CD4-positive, alpha-beta T cell (primary cell): ENCODE results near the gene MICAL2. TPM values are rescaled to one million over a fixed set of nuclear protein-coding genes. Genes with fewer than 3 reads are reported as not detected.

Experiments used
- ATAC-seq: fragments of 200-7000 bp; cut with Tn5 transposase; one replicate; pipeline ENCODE4 v1.10.0; 2022; ENCODE audit warnings: mild to moderate bottlenecking; ENCODE audit not compliant: poor library complexity
- CTCF ChIA-PET: fragments of 350-600 bp; sonication (Branson Sonifier 250); formaldehyde crosslinking; loops from one replicate; lab custom pipeline; 2021; ENCODE audit warnings: antibody characterized with exemption, inconsistent platforms; lab: Charles Lee
- POLR2A ChIA-PET: fragments of 350-600 bp; sonication (Branson Sonifier 250); formaldehyde crosslinking; loops from one replicate; lab custom pipeline; 2021; ENCODE audit warnings: antibody characterized with exemption, inconsistent platforms; lab: Charles Lee
- DNase-seq, 14 experiments: peaks; one replicate each; pipeline ENCODE4 v3.0.0-alpha.2; 2013 to 2020; ENCODE audit warnings: mixed read lengths in 2 of 14
- H3K27ac ChIP-seq, 2 donors: one replicate each; pipeline versions ENCODE4 v1.5.1 to v1.7.0; 2013; ENCODE audit warnings: low read length in 2 of 2, low read depth in 1 of 2, mild to moderate bottlenecking in 1 of 2
- H3K27me3 ChIP-seq, 2 experiments: 1 replicate in 1 of 2; 2 replicates in 1 of 2; pipeline versions ENCODE4 v1.6.1 to v1.7.0; 2013; ENCODE audit warnings: low read length in 2 of 2, control low read depth in 1 of 2, mild to moderate bottlenecking in 1 of 2, moderate library complexity in 1 of 2; ENCODE audit not compliant: insufficient read depth in 2 of 2, control insufficient read depth in 1 of 2
- H3K36me3 ChIP-seq: one replicate; pipeline ENCODE4 v1.6.1; 2013; ENCODE audit warnings: low read length, control low read depth; ENCODE audit not compliant: insufficient read depth
- H3K4me1 ChIP-seq: one replicate; pipeline ENCODE4 v1.6.1; 2013; ENCODE audit warnings: low read length, control low read depth; ENCODE audit not compliant: insufficient read depth
- H3K4me3 ChIP-seq: one replicate; pipeline ENCODE4 v1.5.1; 2013; ENCODE audit warnings: mild to moderate bottlenecking, low read length, moderate library complexity
- H3K9me3 ChIP-seq, 2 experiments: 1 replicate in 1 of 2; 2 replicates in 1 of 2; pipeline versions ENCODE4 v1.6.1 to v1.7.0; 2013; ENCODE audit warnings: low read length in 2 of 2, mild to moderate bottlenecking in 2 of 2, control low read depth in 1 of 2, moderate library complexity in 1 of 2; ENCODE audit not compliant: control insufficient read depth in 1 of 2, insufficient read depth in 1 of 2
- H3K27ac Mint-ChIP-seq: one replicate; pipeline ENCODE4 v1.8.0; 2020; ENCODE audit warnings: mixed read lengths
- H3K27me3 Mint-ChIP-seq: one replicate; pipeline ENCODE4 v1.8.0; 2021; ENCODE audit warnings: mixed read lengths
- H3K36me3 Mint-ChIP-seq: one replicate; pipeline ENCODE4 v1.8.0; 2021; ENCODE audit warnings: low read depth, mixed read lengths
- H3K4me1 Mint-ChIP-seq: one replicate; pipeline ENCODE4 v1.8.0; 2021; ENCODE audit warnings: low read depth, mixed read lengths
- H3K4me3 Mint-ChIP-seq: one replicate; pipeline ENCODE4 v1.8.0; 2020; ENCODE audit warnings: mild to moderate bottlenecking, mixed read lengths
- H3K9me3 Mint-ChIP-seq: one replicate; pipeline ENCODE4 v1.8.0; 2020; ENCODE audit warnings: mixed read lengths
- CTCF ChIP-seq: fragments of 200-600 bp; IDR thresholded peaks from one replicate; pipeline ENCODE4 v1.8.0; 2022; ENCODE audit warnings: antibody characterized with exemption, mild to moderate bottlenecking
- intact Hi-C, 2 experiments: fragments of 100-400 bp; cut with DNase I in 1 of 2; cut with micrococcal nuclease in 1 of 2; formaldehyde crosslinking; loops; one replicate each; pipeline versions ENCODE4 v1.15.1 to v1.9.0; 2023 to 2025; cut with DNase I, micrococcal nuclease
- total RNA-seq, 174 experiments: library from RNA in 2 of 174; stranded (reverse) in 2 of 174; gene quantifications; one replicate each; pipeline ENCODE4 v1.2.3 and lab custom pipeline; 2021 to 2026

Gene MICAL2
- total RNA-seq, 2 experiments from 2014 or later, result 12.8 to 14.1 TPM

DNA sequence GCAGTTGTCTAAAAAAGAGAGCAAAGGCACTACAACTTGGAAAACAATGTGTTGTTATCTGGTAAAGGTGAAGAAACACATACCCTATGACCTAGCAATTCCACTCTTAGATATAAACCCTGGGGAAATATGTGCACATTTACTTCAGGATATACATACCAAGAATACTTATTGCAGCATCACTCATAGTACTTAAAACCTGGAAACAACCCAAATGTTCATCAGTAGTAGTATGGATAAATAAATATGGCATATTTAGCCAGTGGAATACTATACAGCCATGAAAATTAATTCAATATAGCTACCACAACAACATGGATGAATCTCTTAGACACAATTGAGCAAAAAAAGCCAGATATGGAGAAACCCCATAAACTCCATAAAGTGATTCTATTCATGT lies 26.1 kb upstream of the MICAL2 start:
- intact Hi-C loops, result no loop called here
- Mint-ChIP-seq H3K27ac (no peak overlapping the region), H3K4me3 (no peak overlapping the region)

DNA sequence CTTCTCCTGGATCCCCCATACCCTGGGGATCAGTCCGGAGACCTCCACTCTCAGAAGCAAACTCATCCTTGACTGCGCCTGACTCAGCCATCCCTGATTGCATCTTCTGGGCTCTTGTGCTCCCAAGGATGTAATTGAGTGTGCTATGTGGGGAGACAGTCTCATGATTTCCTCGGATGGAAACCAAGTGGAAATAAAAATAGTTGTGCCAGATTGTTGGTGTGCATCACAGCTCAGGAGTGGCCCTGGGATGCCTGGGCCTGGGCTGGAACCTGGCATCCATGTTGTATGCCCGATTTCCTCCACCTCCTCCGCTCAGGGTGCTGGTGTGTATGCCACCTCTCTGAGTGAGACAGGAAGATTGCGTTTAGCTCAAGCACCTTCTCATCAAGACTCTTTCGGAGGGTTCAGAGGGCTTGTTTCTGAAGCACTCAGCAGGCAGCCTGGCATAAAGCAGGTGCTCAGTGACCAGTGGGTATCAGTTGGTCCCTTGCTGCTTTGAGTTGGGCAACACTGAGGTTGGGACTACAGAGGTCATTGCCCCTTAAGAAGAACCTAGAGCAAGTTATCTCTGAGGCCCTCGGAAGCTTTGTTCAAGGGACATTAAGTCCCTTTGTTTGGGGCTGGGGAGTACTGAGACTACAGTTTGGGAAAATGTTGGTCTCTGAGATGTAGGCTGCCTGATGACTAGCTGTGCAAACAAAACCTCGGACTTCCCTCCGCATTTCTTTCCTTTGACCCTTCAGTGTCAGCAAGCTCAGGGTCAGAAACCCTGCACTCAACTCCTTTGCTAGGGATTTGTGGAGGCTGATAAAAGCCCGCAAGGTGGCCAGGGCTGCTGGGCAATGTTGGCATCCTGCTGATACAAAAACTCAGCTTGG lies 24.8 kb upstream of the MICAL2 start:
- H3K27ac Mint-ChIP-seq, result peak overlapping the region; percentile 79
- no peaks in the 10 kb centered on the region for H3K9me3 Mint-ChIP-seq
- Histone ChIP-seq H3K27me3 (no peaks in the 10 kb centered on the region), H3K27ac (no peak overlapping the region), H3K4me1 (peaks cover 56% of the 10 kb centered on the region), H3K4me3 (no peak overlapping the region), H3K9me3 (no peaks in the 10 kb centered on the region), H3K36me3 (no peaks in the 10 kb centered on the region)
- H3K4me1 Mint-ChIP-seq, result peaks cover 59% of the 10 kb centered on the region
- ChIA-PET CTCF (no interaction called here), POLR2A (interaction anchor here (1.3 to 2.5 kb wide), 3 partner anchors 9 to 139 kb away, joined by 4 to 13 read pairs (median 5); no protein-coding TSS in a partner anchor)
- TF ChIP-seq CTCF, result no peak
- H3K4me3 Mint-ChIP-seq, result no peak overlapping the region
- H3K27me3 Mint-ChIP-seq, result no peaks in the 10 kb centered on the region
- DNase-seq (no peak), ATAC-seq (no peak)
- no peaks in the 10 kb centered on the region for H3K36me3 Mint-ChIP-seq
- intact Hi-C loops, result loop anchor here in 1 of 2 experiments (2.0 kb wide), 1 partner anchor 25 kb away; the partner anchor contains the start of gene MICAL2

More for the DNA sequence above, 26.1 kb upstream of the MICAL2 start:
- ChIA-PET CTCF (no interaction called here), POLR2A (no interaction called here)
- Histone ChIP-seq H3K27ac (no peak overlapping the region), H3K4me1 (peaks cover 42% of the 10 kb centered on the region), H3K9me3 (no peaks in the 10 kb centered on the region), H3K27me3 (no peaks in the 10 kb centered on the region), H3K4me3 (no peak overlapping the region), H3K36me3 (no peaks in the 10 kb centered on the region)
- ATAC-seq, result no peak
- Mint-ChIP-seq H3K36me3 (no peaks in the 10 kb centered on the region), H3K27me3 (no peaks in the 10 kb centered on the region), H3K9me3 (no peaks in the 10 kb centered on the region), H3K4me1 (peaks cover 46% of the 10 kb centered on the region)
- TF ChIP-seq CTCF, result no peak
- DNase-seq, result no peak

DNA sequence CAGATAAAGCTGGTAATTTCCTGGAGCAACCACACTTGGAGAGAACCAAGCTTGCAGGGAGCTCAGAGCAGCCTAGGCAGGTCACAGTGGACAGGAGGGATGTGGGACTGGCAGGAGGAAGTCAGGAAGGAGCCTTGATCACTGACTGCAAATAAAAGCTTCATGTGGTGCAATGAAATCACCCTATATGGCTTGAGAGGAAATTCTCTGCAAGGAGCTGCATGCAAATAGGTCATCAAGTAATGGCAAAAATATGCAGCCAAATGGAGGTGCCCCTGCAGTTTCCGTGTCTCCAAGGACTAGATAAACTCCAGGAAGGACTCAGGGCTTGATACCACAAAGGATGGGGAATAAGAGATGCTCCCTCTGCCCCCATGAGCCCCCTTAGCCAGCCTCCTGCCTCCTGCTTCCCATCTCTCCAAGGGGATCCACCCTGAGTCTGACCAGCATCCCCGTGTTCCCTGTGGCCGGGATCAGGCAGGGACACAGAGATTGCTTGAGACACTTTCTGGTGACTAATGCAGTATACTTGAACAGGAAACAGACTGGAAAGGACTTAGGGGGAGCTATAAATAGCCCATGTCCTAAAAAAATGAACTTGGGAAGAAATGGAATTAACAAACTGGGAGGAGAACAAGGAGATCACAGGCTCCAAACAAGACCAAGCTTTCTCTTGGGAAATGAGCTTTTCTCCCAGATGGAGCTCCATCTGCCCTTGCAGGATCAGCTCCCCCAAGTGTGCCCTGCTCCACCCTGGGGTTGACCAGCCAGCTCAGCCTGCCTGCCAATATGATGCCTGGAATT lies 23.9 kb upstream of the MICAL2 start:
- Histone ChIP-seq H3K9me3 (no peaks in the 10 kb centered on the region), H3K27ac (peak overlapping the region in 1 of 2 donors; percentile 46), H3K4me3 (no peak overlapping the region), H3K27me3 (no peaks in the 10 kb centered on the region), H3K36me3 (no peaks in the 10 kb centered on the region), H3K4me1 (peaks cover 63% of the 10 kb centered on the region)
- no peaks in the 10 kb centered on the region for H3K36me3 Mint-ChIP-seq
- H3K4me1 Mint-ChIP-seq, result peaks cover 67% of the 10 kb centered on the region
- no peaks in the 10 kb centered on the region for H3K27me3 Mint-ChIP-seq
- intact Hi-C loops, result loop anchor here in 1 of 2 experiments (2.0 kb wide), 1 partner anchor 24 kb away; the partner anchor contains the start of gene MICAL2
- DNase-seq (peak in 1 of 14 experiments; percentile 54), ATAC-seq (no peak)
- ChIA-PET CTCF (interaction anchor here (1.2 kb wide), 1 partner anchor 22 kb away, joined by 3 read pairs; no protein-coding TSS in a partner anchor), POLR2A (interaction anchor here (0.5 to 2.5 kb wide), 8 partner anchors 9 to 151 kb away, joined by 3 to 13 read pairs (median 4); no protein-coding TSS in a partner anchor)
- H3K4me3 Mint-ChIP-seq, result peak overlapping the region; percentile 31
- no peaks in the 10 kb centered on the region for H3K9me3 Mint-ChIP-seq
- no peak for TF ChIP-seq CTCF
- peak overlapping the region; percentile 79 for H3K27ac Mint-ChIP-seq
